Measurements from ENCODE around the gene TMEM178B. TPM values are rescaled to one million over a fixed set of nuclear protein-coding genes. Genes with fewer than 3 reads are reported as not detected.
"Not testable (repeated sequence)": the region's sequence is repeated elsewhere in the genome, so short reads cannot be mapped to it uniquely, and the experiment has no call there.

The TMEM178B gene
- total RNA-seq, 1 donor: 0.09 TPM

GRCh38 chr7:141161550-141162535 lies 88.0 kb downstream of the TMEM178B start:
- DNase-seq (ENCODE audit: low read depth): no peak
- H3K4me3 ChIP-seq (ENCODE audit: low read depth, low read length): no peak overlapping the region
- no peak for TF ChIP-seq CTCF (IDR thresholded peaks at IDR 0.05; ENCODE audit: insufficient read depth, low read length)

- no peak for DNase-seq (ENCODE audit: low read depth)
- no peak for TF ChIP-seq CTCF (IDR thresholded peaks at IDR 0.05; ENCODE audit: insufficient read depth, low read length)
- no peak overlapping the region for H3K4me3 ChIP-seq (ENCODE audit: low read depth, low read length)
Observed at GRCh38 chr7:141165521-141165920, 91.7 kb downstream of the TMEM178B start.

- no peak for DNase-seq (ENCODE audit: low read depth)
- TF ChIP-seq CTCF (IDR thresholded peaks at IDR 0.05; ENCODE audit: insufficient read depth, low read length): no peak
- no peak overlapping the region for H3K4me3 ChIP-seq (ENCODE audit: low read depth, low read length)
Observed at GRCh38 chr7:141166926-141167325, 93.1 kb downstream of the TMEM178B start.

- no peak for DNase-seq (ENCODE audit: low read depth)
- H3K4me3 ChIP-seq (ENCODE audit: low read depth, low read length): no peak overlapping the region
- TF ChIP-seq CTCF (IDR thresholded peaks at IDR 0.05; ENCODE audit: insufficient read depth, low read length): no peak
Observed at GRCh38 chr7:141167381-141167964, 93.6 kb downstream of the TMEM178B start.

- DNase-seq (ENCODE audit: low read depth); H3K4me3 ChIP-seq (ENCODE audit: low read depth, low read length): not testable (repeated sequence)
Observed at GRCh38 chr7:141169157-141169556, 95.3 kb downstream of the TMEM178B start.

GRCh38 chr7:141175728-141176127 lies 101.9 kb downstream of the TMEM178B start:
- not testable (repeated sequence) for H3K4me3 ChIP-seq (ENCODE audit: low read depth, low read length); DNase-seq (ENCODE audit: low read depth)

GRCh38 chr7:141177120-141177519 lies 103.3 kb downstream of the TMEM178B start:
- not testable (repeated sequence) for H3K4me3 ChIP-seq (ENCODE audit: low read depth, low read length); DNase-seq (ENCODE audit: low read depth)

GRCh38 chr7:141178486-141179135 lies 104.7 kb downstream of the TMEM178B start:
- no peak for DNase-seq (ENCODE audit: low read depth)
- no peak overlapping the region for H3K4me3 ChIP-seq (ENCODE audit: low read depth, low read length)
- TF ChIP-seq CTCF (IDR thresholded peaks at IDR 0.05; ENCODE audit: insufficient read depth, low read length): no peak

All from fibroblast of the aortic adventitia (primary cell).